Uterus (tissue), 4 donors: Measurements from ENCODE around the gene RAVER2. TPM values are rescaled to one million over a fixed set of nuclear protein-coding genes. Genes with fewer than 3 reads are reported as not detected.

Experiments
- DNase-seq, 2 donors: peaks; one replicate each; pipeline ENCODE4 v3.0.0-alpha.2; 2019 to 2020
- H3K27ac ChIP-seq, 2 donors: fragments of 200-600 bp; sonication (generic); 1 replicate in 1 of 2; 2 replicates in 1 of 2; pipeline ENCODE4 v1.5.1; 2016 to 2018
- H3K27me3 ChIP-seq, 2 donors: fragments of 200-600 bp; sonication (generic); one replicate each; pipeline ENCODE4 v1.5.1; 2018 to 2019; ENCODE audit warnings: control low read depth in 1 of 2
- H3K36me3 ChIP-seq, 2 donors: fragments of 200-600 bp; sonication (generic); one replicate each; pipeline ENCODE4 v1.5.1; 2019; ENCODE audit warnings: control low read depth in 1 of 2
- H3K4me1 ChIP-seq, 2 donors: fragments of 200-600 bp; sonication (generic); one replicate each; pipeline ENCODE4 v1.5.1; 2018 to 2019; ENCODE audit warnings: control low read depth in 1 of 2
- H3K4me3 ChIP-seq, 2 donors: fragments of 200-600 bp; sonication (generic); 1 replicate in 1 of 2; 2 replicates in 1 of 2; pipeline ENCODE4 v1.5.1; 2018 to 2019; ENCODE audit warnings: mild to moderate bottlenecking in 1 of 2
- H3K9me3 ChIP-seq, 2 donors: fragments of 200-600 bp; sonication (generic); one replicate each; pipeline ENCODE4 v1.5.1; 2019; ENCODE audit warnings: control low read depth in 1 of 2
- CTCF ChIP-seq, 4 experiments: fragments of 200-600 bp in 2 of 4; fragments of 450-650 bp in 2 of 4; sonication (generic) in 2 of 4; IDR thresholded peaks; one replicate each; pipeline ENCODE4 v1.5.1; 2016 to 2019; ENCODE audit warnings: antibody characterized with exemption in 4 of 4, mild to moderate bottlenecking in 2 of 4, moderate library complexity in 1 of 4
- POLR2A ChIP-seq, 2 donors: fragments of 450-650 bp; IDR thresholded peaks; one replicate each; pipeline ENCODE4 v1.6.1; 2016; ENCODE audit warnings: antibody characterized with exemption in 2 of 2, mild to moderate bottlenecking in 1 of 2, moderate library complexity in 1 of 2
- intact Hi-C: fragments of 100-400 bp; cut with DNase I; formaldehyde crosslinking; loops from one replicate; pipeline ENCODE4 v1.15.1; 2023; ENCODE audit warnings: low total_unique reads
- total RNA-seq, 4 donors: library from RNA; depleted of rRNA in 3 of 4; stranded (reverse); fragments of >200 nt in 3 of 4; gene quantifications; one replicate each; pipeline versions ENCODE4 v1.1.0 to v1.2.4, GENCODE V29; 2014 to 2023
- donor health status: DM: yes; HTN: yes; CAD: no.

The RAVER2 gene
- total RNA-seq, 4 donors from 2014 or later, result 10.6 to 24.0 (median 18.9) TPM

- H3K4me1 ChIP-seq, result no peaks in the 10 kb centered on the region
- intact Hi-C loops, result no loop called here
- no peak overlapping the region for H3K27ac ChIP-seq
- no peaks in the 10 kb centered on the region for H3K27me3 ChIP-seq
- DNase-seq, result no peak
- no peaks in the 10 kb centered on the region for H3K36me3 ChIP-seq
- H3K9me3 ChIP-seq, result no peaks in the 10 kb centered on the region
- TF ChIP-seq POLR2A (IDR thresholded peaks at IDR 0.05) (no peak), CTCF (IDR thresholded peaks at IDR 0.05) (no peak)
- no peak overlapping the region for H3K4me3 ChIP-seq
These were observed 110.7 kb downstream of the RAVER2 start for GRCh38 chr1:64855557-64855956.

GRCh38 chr1:64856553-64856952, 111.7 kb downstream of the RAVER2 start:
- Histone ChIP-seq H3K36me3 (no peaks in the 10 kb centered on the region), H3K4me3 (no peak overlapping the region), H3K9me3 (no peaks in the 10 kb centered on the region), H3K27ac (peak overlapping the region; percentile 7 to 37), H3K27me3 (no peaks in the 10 kb centered on the region), H3K4me1 (no peaks in the 10 kb centered on the region)
- intact Hi-C loops, result no loop called here
- TF ChIP-seq POLR2A (IDR thresholded peaks at IDR 0.05), result no peak
- TF ChIP-seq CTCF (IDR thresholded peaks at IDR 0.05), result no peak
- peak; percentile 77 to 82 for DNase-seq

- H3K9me3 ChIP-seq, result no peaks in the 10 kb centered on the region
- no peak overlapping the region for H3K4me3 ChIP-seq
- intact Hi-C loops, result no loop called here
- H3K36me3 ChIP-seq, result no peaks in the 10 kb centered on the region
- no peak for TF ChIP-seq POLR2A (IDR thresholded peaks at IDR 0.05)
- TF ChIP-seq CTCF (IDR thresholded peaks at IDR 0.05), result no peak
- no peaks in the 10 kb centered on the region for H3K4me1 ChIP-seq
- no peaks in the 10 kb centered on the region for H3K27me3 ChIP-seq
- peak overlapping the region; percentile 7 to 37 for H3K27ac ChIP-seq
- peak in 1 of 2 donors; percentile 9 for DNase-seq
These were observed 112.5 kb downstream of the RAVER2 start for GRCh38 chr1:64857347-64857746.

GRCh38 chr1:64861611-64862010, 116.7 kb downstream of the RAVER2 start:
- Histone ChIP-seq H3K9me3 (no peaks in the 10 kb centered on the region), H3K4me1 (no peaks in the 10 kb centered on the region), H3K36me3 (no peaks in the 10 kb centered on the region), H3K27me3 (no peaks in the 10 kb centered on the region), H3K4me3 (no peak overlapping the region), H3K27ac (no peak overlapping the region)
- peak in 2 of 4 experiments; percentile 20 for TF ChIP-seq CTCF (IDR thresholded peaks at IDR 0.05)
- no peak for TF ChIP-seq POLR2A (IDR thresholded peaks at IDR 0.05)
- DNase-seq, result no peak
- intact Hi-C loops, result no loop called here

- TF ChIP-seq CTCF (IDR thresholded peaks at IDR 0.05) (no peak), POLR2A (IDR thresholded peaks at IDR 0.05) (no peak)
- Histone ChIP-seq H3K36me3 (no peaks in the 10 kb centered on the region), H3K27me3 (no peaks in the 10 kb centered on the region), H3K9me3 (no peaks in the 10 kb centered on the region), H3K4me1 (no peaks in the 10 kb centered on the region), H3K4me3 (no peak overlapping the region), H3K27ac (peak overlapping the region in 1 of 2 donors; percentile 9)
- peak in 1 of 2 donors; percentile 46 for DNase-seq
- intact Hi-C loops, result no loop called here
These were observed 119.4 kb downstream of the RAVER2 start for GRCh38 chr1:64864018-64864940.
